Effector memory CD4-positive, alpha-beta T cell (primary cell): Measurements from ENCODE around the gene TRMO.

Experiments used
- DNase-seq, 3 donors: peaks; one replicate each; pipeline ENCODE4 v3.0.0-alpha.2; 2020
- H3K27ac ChIP-seq: 2 replicates; pipeline ENCODE4 v1.7.0; 2013; ENCODE audit warnings: mild to moderate bottlenecking, low read length, moderate library complexity; ENCODE audit not compliant: insufficient read depth, poor library complexity, severe bottlenecking
- H3K27me3 ChIP-seq: replicated peaks from 2 replicates; pipeline ENCODE4 v1.7.0; 2013; ENCODE audit warnings: mild to moderate bottlenecking, low read length; ENCODE audit not compliant: insufficient read depth, control insufficient read depth, poor library complexity, severe bottlenecking
- H3K36me3 ChIP-seq: 2 replicates; pipeline ENCODE4 v1.7.0; 2013; ENCODE audit warnings: mild to moderate bottlenecking, low read length, moderate library complexity; ENCODE audit not compliant: control insufficient read depth, insufficient read depth
- H3K4me1 ChIP-seq: 2 replicates; pipeline ENCODE4 v1.7.0; 2013; ENCODE audit warnings: low read length, mild to moderate bottlenecking; ENCODE audit not compliant: control insufficient read depth, insufficient read depth, poor library complexity, severe bottlenecking
- H3K4me3 ChIP-seq: 2 replicates; pipeline ENCODE4 v1.7.0; 2013; ENCODE audit warnings: low read length, low read depth, mild to moderate bottlenecking; ENCODE audit not compliant: insufficient read depth, poor library complexity, severe bottlenecking
- H3K9me3 ChIP-seq: 2 replicates; pipeline ENCODE4 v1.7.0; 2013; ENCODE audit warnings: mild to moderate bottlenecking, low read length, moderate library complexity; ENCODE audit not compliant: control insufficient read depth

The TRMO gene

GRCh38 chr9:97925497-97926334, 3.4 kb upstream of the TRMO start:
- H3K36me3 ChIP-seq = no peaks in the 10 kb centered on the region
- no peak for DNase-seq
- H3K27me3 ChIP-seq = no peaks in the 10 kb centered on the region
- H3K27ac ChIP-seq = no peak overlapping the region
- peaks cover 18% of the 10 kb centered on the region for H3K4me1 ChIP-seq
- H3K4me3 ChIP-seq = no peak overlapping the region
- no peaks in the 10 kb centered on the region for H3K9me3 ChIP-seq

- DNase-seq = no peak
- Histone ChIP-seq H3K36me3 (no peaks in the 10 kb centered on the region), H3K27me3 (no peaks in the 10 kb centered on the region), H3K4me3 (no peak overlapping the region), H3K9me3 (no peaks in the 10 kb centered on the region), H3K4me1 (peaks cover 23% of the 10 kb centered on the region), H3K27ac (no peak overlapping the region)
Observed at GRCh38 chr9:97924386-97924785, 2.1 kb upstream of the TRMO start.

GRCh38 chr9:97923529-97924108, 1.3 kb upstream of the TRMO start:
- Histone ChIP-seq H3K27ac (peak overlapping the region; percentile 99), H3K4me3 (peak overlapping the region; percentile 3)

GRCh38 chr9:97919217-97919813, 3.0 kb downstream of the TRMO start:
- H3K27me3 ChIP-seq = no peaks in the 10 kb centered on the region
- peaks cover 39% of the 10 kb centered on the region for H3K4me1 ChIP-seq
- no peaks in the 10 kb centered on the region for H3K9me3 ChIP-seq
- peaks cover 11% of the 10 kb centered on the region for H3K36me3 ChIP-seq
- H3K27ac ChIP-seq = peak overlapping the region; percentile 99
- no peak overlapping the region for H3K4me3 ChIP-seq
- DNase-seq = no peak

More at GRCh38 chr9:97923529-97924108, 1.3 kb upstream of the TRMO start:
- peak; percentile 33 to 58 (median 58) for DNase-seq
- Histone ChIP-seq H3K9me3 (no peaks in the 10 kb centered on the region), H3K27me3 (no peaks in the 10 kb centered on the region), H3K36me3 (no peaks in the 10 kb centered on the region), H3K4me1 (peaks cover 28% of the 10 kb centered on the region)

- no peak for DNase-seq
- H3K9me3 ChIP-seq = no peaks in the 10 kb centered on the region
- peak overlapping the region; percentile 99 for H3K27ac ChIP-seq
- H3K27me3 ChIP-seq = no peaks in the 10 kb centered on the region
- H3K4me3 ChIP-seq = peak overlapping the region; percentile 5
- H3K36me3 ChIP-seq = peaks cover 16% of the 10 kb centered on the region
- H3K4me1 ChIP-seq = peaks cover 39% of the 10 kb centered on the region
Observed at GRCh38 chr9:97918611-97919010, 3.7 kb downstream of the TRMO start.

- DNase-seq = no peak
- Histone ChIP-seq H3K27ac (peak overlapping the region; percentile 30), H3K36me3 (peaks cover 59% of the 10 kb centered on the region), H3K27me3 (no peaks in the 10 kb centered on the region), H3K4me3 (no peak overlapping the region), H3K9me3 (no peaks in the 10 kb centered on the region), H3K4me1 (peaks cover 29% of the 10 kb centered on the region)
Observed at GRCh38 chr9:97911970-97912369, 10.3 kb downstream of the TRMO start.

GRCh38 chr9:97911528-97911927, 10.8 kb downstream of the TRMO start:
- Histone ChIP-seq H3K4me1 (peaks cover 30% of the 10 kb centered on the region), H3K9me3 (no peaks in the 10 kb centered on the region), H3K27me3 (no peaks in the 10 kb centered on the region), H3K4me3 (no peak overlapping the region), H3K36me3 (peaks cover 59% of the 10 kb centered on the region), H3K27ac (no peak overlapping the region)
- DNase-seq = no peak

- H3K36me3 ChIP-seq = peaks cover 54% of the 10 kb centered on the region
- no peaks in the 10 kb centered on the region for H3K9me3 ChIP-seq
- peak in 1 of 3 donors; percentile 19 for DNase-seq
- peak overlapping the region; percentile 18 for H3K27ac ChIP-seq
- no peak overlapping the region for H3K4me3 ChIP-seq
- no peaks in the 10 kb centered on the region for H3K27me3 ChIP-seq
- peaks cover 42% of the 10 kb centered on the region for H3K4me1 ChIP-seq
Observed at GRCh38 chr9:97910357-97910756, 11.9 kb downstream of the TRMO start.

- no peak overlapping the region for H3K4me3 ChIP-seq
- H3K9me3 ChIP-seq = no peaks in the 10 kb centered on the region
- peaks cover 51% of the 10 kb centered on the region for H3K4me1 ChIP-seq
- no peak for DNase-seq
- peak overlapping the region; percentile 54 for H3K27ac ChIP-seq
- H3K27me3 ChIP-seq = no peaks in the 10 kb centered on the region
- peaks cover 44% of the 10 kb centered on the region for H3K36me3 ChIP-seq
Observed at GRCh38 chr9:97908705-97909104, 13.6 kb downstream of the TRMO start.

GRCh38 chr9:97907632-97908031, 14.7 kb downstream of the TRMO start:
- Histone ChIP-seq H3K27ac (peak overlapping the region; percentile 86), H3K4me1 (peaks cover 61% of the 10 kb centered on the region), H3K27me3 (no peaks in the 10 kb centered on the region), H3K4me3 (no peak overlapping the region), H3K36me3 (peaks cover 33% of the 10 kb centered on the region), H3K9me3 (no peaks in the 10 kb centered on the region)
- no peak for DNase-seq
